HFFc6 (cell line): Measurements from ENCODE around the gene HOXD8. TPM values are rescaled to one million over a fixed set of nuclear protein-coding genes. Genes with fewer than 3 reads are reported as not detected.

Source experiments
- DNase-seq: peaks from one replicate; pipeline ENCODE4 v3.0.0-alpha.2; 2018
- H3K27ac Mint-ChIP-seq: 2 replicates; pipeline ENCODE4 v1.8.0; 2020; ENCODE audit warnings: mild to moderate bottlenecking, mixed read lengths
- H3K27me3 Mint-ChIP-seq: 2 replicates; pipeline ENCODE4 v1.8.0; 2021; ENCODE audit warnings: mild to moderate bottlenecking, moderate library complexity, mixed read lengths; ENCODE audit not compliant: insufficient read depth
- H3K36me3 Mint-ChIP-seq: 2 replicates; pipeline ENCODE4 v1.8.0; 2021; ENCODE audit warnings: low read depth, mixed read lengths
- H3K4me1 Mint-ChIP-seq: 2 replicates; pipeline ENCODE4 v1.8.0; 2020; ENCODE audit warnings: low read depth, mixed read lengths
- H3K4me3 Mint-ChIP-seq: 2 replicates; pipeline ENCODE4 v1.8.0; 2020; ENCODE audit warnings: mild to moderate bottlenecking, moderate library complexity, mixed read lengths
- H3K9me3 Mint-ChIP-seq: 2 replicates; pipeline ENCODE4 v1.8.0; 2020; ENCODE audit warnings: mild to moderate bottlenecking, mixed read lengths
- CTCF ChIP-seq: fragments of 200-600 bp; sonication (generic); IDR thresholded peaks from 2 replicates; pipeline ENCODE4 v1.5.0; 2021; ENCODE audit warnings: antibody characterized with exemption, mild to moderate bottlenecking
- total RNA-seq, 6 experiments: library from RNA; stranded (reverse); fragmentation: NEBNext Ultra II Directional; extraction: Animal tissue kit (Norgen Biotek cat#: 25700); gene quantifications; 2 replicates in 1 of 6; 3 replicates in 5 of 6; pipeline ENCODE4 v1.2.3, GENCODE V29; 2021

HOXD8 gene
- total RNA-seq, 6 experiments from 2014 or later: 2.3 to 5.1 (median 4.6) TPM

GRCh38 chr2:176099159-176099727, 30.3 kb upstream of the HOXD8 start:
- Mint-ChIP-seq H3K27me3 (peaks cover 13% of the 10 kb centered on the region), H3K27ac (no peak overlapping the region), H3K4me3 (no peak overlapping the region), H3K36me3 (no peaks in the 10 kb centered on the region), H3K4me1 (peaks cover 31% of the 10 kb centered on the region), H3K9me3 (no peaks in the 10 kb centered on the region)
- no peak for TF ChIP-seq CTCF
- no peak for DNase-seq

GRCh38 chr2:176099728-176100546, 29.6 kb upstream of the HOXD8 start, which contains the start of gene HOXD12:
Gene HOXD12, plus strand, starts transcription at chr2:176099795. Its CDS starts 7 bp downstream, at chr2:176099802.
- no peak for DNase-seq
- peaks cover 34% of the 10 kb centered on the region for H3K4me1 Mint-ChIP-seq
- no peak within 1 kb of the TSS for H3K27ac Mint-ChIP-seq
- TF ChIP-seq CTCF: no peak
- H3K4me3 Mint-ChIP-seq: peak within 1 kb of the TSS; percentile 85; the same call in 1 of the 2 replicates
- H3K36me3 Mint-ChIP-seq: no peaks in the 10 kb centered on the region
- peaks cover 13% of the 10 kb centered on the region for H3K27me3 Mint-ChIP-seq
- H3K9me3 Mint-ChIP-seq: no peaks in the 10 kb centered on the region

GRCh38 chr2:176100547-176101140, 28.9 kb upstream of the HOXD8 start:
- Mint-ChIP-seq H3K4me1 (peaks cover 40% of the 10 kb centered on the region), H3K36me3 (no peaks in the 10 kb centered on the region), H3K9me3 (no peaks in the 10 kb centered on the region), H3K27ac (no peak overlapping the region), H3K27me3 (peaks cover 16% of the 10 kb centered on the region), H3K4me3 (no peak overlapping the region)
- TF ChIP-seq CTCF: no peak
- no peak for DNase-seq

GRCh38 chr2:176101216-176101830, 28.2 kb upstream of the HOXD8 start:
- TF ChIP-seq CTCF: no peak
- no peak overlapping the region for H3K27ac Mint-ChIP-seq
- peaks cover 19% of the 10 kb centered on the region for H3K27me3 Mint-ChIP-seq
- DNase-seq: no peak
- H3K4me1 Mint-ChIP-seq: peaks cover 43% of the 10 kb centered on the region
- H3K36me3 Mint-ChIP-seq: no peaks in the 10 kb centered on the region
- no peaks in the 10 kb centered on the region for H3K9me3 Mint-ChIP-seq
- H3K4me3 Mint-ChIP-seq: no peak overlapping the region

- peaks cover 14% of the 10 kb centered on the region for H3K27me3 Mint-ChIP-seq
- H3K36me3 Mint-ChIP-seq: no peaks in the 10 kb centered on the region
- H3K4me3 Mint-ChIP-seq: no peak overlapping the region
- no peaks in the 10 kb centered on the region for H3K9me3 Mint-ChIP-seq
- H3K27ac Mint-ChIP-seq: no peak overlapping the region
- H3K4me1 Mint-ChIP-seq: peaks cover 40% of the 10 kb centered on the region
- TF ChIP-seq CTCF: no peak
- no peak for DNase-seq
These were observed 27.7 kb upstream of the HOXD8 start for GRCh38 chr2:176101842-176102241.
